GF-D8 (cell line): ENCODE data around the gene IQGAP3.

ENCODE experiments used
- DNase-seq: peaks from one replicate; lab custom pipeline; 2025; lab: John Stamatoyannopoulos, UW

The IQGAP3 gene

GRCh38 chr1:156539818-156540355, 32.5 kb downstream of the IQGAP3 start:
- no peak for DNase-seq

- DNase-seq = no peak
Observed at GRCh38 chr1:156538711-156539440, 33.5 kb downstream of the IQGAP3 start.

DNA sequence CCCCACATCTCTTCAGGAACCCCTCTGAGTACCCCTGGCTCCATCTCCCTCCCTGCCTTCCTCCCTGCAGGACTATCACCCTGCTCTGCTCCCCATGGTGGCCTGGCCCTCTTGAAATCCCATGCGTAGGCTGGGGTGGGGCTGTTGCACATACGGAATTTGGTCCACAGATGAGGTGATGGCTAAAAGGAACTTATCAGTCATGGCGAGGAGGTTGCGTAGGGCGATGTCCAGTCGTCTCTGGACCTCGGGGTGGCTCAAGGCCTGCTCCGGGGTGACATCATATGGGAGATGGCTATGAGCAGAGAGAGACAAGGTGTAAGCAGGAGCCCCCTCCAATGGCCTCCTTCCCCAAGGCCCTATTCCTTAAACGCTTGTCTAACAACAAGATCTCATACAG, 35.3 kb downstream of the IQGAP3 start:
- DNase-seq = no peak

GRCh38 chr1:156534424-156535060, 37.8 kb downstream of the IQGAP3 start:
- no peak for DNase-seq

DNA sequence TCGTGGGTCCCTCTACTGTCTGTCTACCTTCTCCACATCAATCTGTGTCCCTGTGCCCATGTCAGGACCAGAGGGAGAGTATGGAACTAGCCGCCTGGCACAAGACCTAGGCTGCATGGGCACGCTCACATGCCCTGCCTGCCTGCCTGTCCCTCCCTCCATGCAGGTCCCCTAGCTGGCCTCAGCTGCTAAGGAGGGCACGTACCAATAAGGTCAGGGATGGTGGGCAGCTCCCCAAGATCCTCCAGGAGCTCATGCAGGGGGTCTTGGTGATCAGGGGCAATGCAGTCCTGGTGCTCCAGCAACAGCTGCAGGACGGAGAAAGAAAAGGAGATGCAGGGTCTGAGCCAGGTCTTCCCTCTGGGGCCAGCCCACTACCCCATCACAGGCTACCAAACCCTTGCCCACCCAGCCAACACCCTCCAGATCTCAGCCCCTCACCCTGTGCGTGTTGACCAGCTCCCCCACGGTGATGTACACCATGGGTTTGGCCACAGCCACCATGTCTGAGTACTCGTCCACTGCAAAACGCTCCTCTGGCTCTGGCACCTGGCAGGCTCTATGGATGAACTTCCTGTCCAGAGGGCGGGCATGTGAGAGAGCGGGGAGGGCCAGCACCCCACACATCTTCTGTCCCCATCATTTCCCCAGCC, 38.7 kb downstream of the IQGAP3 start:
- no peak for DNase-seq

GRCh38 chr1:156532374-156532773, 40.0 kb downstream of the IQGAP3 start:
- no peak for DNase-seq

GRCh38 chr1:156530006-156530405, 42.4 kb downstream of the IQGAP3 start:
- DNase-seq = no peak

DNA sequence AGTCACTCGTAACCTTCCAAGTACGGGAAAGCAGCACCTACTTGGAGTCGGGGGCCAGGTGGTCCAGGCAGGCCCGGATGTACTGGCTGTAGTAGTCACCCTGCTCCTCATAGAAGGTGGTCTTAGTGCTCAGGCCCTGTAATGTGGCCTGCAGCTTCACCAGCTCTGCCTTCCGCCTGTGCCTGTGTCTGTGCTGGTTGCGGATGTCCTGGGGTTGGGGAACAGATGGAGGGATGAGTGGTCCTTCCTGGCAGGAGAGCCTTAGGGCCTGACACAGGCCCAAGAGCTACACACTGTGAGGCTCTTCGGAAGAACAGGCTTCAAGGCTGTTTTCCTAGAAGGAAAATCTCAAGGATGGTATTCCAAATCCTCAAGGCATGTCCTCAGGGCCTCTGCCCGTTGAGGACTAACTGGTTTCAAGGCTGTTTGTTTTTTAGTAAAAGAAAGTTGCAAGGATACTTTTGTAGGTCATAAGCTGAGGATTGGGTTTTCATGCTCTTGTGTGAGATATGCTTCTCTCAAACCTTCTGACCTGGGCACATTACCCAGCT, 43.4 kb downstream of the IQGAP3 start:
- no peak for DNase-seq

GRCh38 chr1:156528231-156528630, 44.1 kb downstream of the IQGAP3 start:
- DNase-seq = no peak

DNA sequence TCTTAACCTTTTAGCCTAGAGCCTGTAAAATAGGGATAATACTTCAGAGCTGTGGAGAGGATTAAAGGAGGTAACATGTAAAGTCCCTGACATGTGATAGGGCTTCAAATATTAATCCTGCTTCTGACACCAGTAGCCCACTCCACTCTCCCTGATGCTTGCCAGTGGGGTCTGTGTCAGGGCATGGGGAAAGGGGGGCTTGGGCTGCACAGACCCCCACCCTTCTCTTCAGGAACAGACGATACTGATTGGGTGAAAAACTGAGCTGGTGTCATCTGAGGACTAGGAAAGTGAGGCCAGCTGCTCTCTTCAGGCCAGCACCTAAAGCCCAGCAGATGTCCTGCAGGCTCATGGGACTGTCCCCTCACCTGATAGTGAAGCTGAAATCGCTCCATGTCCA, 44.8 kb downstream of the IQGAP3 start:
- no peak for DNase-seq

DNA sequence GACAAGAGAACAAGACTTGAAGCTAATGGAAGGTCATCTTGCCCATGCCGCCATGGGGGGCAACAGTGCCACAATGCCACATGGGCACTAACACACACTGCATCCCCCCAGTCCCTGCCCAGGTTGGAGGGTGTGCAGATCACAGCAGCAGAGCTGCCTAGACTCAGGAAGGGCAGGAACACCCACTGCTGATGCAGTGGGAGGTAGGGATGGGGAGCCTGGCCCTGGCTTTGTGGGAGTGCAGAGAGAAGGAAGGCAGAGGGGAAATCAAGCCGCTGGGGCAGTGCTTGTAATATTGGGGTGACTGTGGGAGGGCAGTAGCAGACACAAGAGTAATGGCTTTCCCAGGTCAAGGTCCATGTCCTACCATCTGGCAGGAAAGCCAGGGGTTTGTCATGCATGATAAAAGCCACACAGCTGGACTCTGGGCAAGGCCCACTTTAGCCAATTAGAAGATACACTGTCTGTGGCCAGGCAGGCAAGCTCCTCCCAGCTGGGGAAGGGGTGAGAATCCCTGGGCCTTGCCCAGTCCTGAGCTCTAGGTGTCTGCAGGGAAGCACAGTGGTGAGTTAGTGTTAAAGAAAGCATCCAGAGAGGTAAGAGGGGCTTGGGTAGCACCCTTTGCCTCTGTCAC, 46.4 kb downstream of the IQGAP3 start:
- no peak for DNase-seq

DNA sequence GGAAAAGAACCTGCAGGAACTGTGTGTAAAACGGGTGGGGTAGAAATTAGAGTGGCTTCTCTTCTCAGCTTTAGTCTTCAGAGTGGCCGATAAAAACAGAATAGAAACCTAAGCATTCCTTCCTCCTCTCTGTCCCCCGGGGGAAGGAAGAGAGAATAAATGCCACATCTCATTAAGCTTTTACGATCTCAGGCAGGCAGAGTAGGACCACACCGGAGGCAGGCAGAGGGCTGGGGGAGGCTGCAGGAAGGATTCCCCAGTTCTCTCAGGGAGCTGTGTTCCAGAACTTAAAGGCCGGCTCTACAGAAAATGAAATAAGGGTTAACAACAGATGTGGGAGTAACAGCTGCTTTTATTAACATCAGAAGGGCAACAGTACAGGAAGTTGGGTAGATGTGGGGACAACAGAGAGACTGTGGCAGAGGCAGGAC, 47.3 kb downstream of the IQGAP3 start:
- no peak for DNase-seq

GRCh38 chr1:156524481-156524869, 47.9 kb downstream of the IQGAP3 start:
- peak; percentile 83 for DNase-seq

- DNase-seq = peak; percentile 83
Observed at GRCh38 chr1:156523801-156524480, 48.4 kb downstream of the IQGAP3 start.

GRCh38 chr1:156522443-156522970, 49.9 kb downstream of the IQGAP3 start:
- no peak for DNase-seq

DNA sequence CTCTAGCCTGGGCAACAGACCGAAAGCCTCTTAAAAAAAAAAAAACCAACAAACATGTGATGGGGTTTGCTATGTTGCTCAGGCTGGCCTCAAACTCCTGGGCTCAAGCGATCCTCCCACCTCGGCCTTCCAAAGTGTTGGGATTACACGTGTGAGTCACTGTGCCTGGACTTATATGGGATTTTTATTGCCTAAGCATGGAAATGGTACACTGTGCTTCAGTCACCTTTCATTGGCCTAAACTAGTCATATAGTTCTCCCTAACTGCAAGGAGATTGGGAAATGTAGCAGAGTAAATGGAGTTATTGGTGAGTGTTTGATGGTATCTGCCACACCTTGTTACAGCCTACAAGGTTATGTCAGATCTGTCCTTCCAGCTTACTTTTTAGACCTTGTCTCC, 54.6 kb downstream of the IQGAP3 start:
- DNase-seq = no peak

DNA sequence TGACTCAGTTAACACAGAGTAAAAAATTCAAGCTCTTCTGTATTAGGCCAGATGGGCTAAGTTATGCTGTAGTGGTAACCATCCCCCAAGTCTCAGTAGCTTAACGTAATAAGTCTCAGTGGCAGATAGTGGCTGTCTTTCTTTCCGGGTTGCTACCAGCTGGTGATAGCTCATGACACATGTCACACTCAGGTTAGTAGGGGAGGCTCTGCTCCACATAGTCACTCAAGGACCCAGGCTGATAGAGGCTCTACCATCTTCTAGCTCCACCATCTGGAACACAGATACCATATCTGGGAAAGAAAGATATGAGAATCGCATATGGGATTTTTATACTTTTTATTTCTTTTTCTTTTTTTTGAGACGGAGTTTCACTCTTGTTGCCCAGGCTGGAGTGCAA, 55.5 kb downstream of the IQGAP3 start:
- DNase-seq = no peak

GRCh38 chr1:156515956-156516355, 56.4 kb downstream of the IQGAP3 start:
- DNase-seq = no peak

DNA sequence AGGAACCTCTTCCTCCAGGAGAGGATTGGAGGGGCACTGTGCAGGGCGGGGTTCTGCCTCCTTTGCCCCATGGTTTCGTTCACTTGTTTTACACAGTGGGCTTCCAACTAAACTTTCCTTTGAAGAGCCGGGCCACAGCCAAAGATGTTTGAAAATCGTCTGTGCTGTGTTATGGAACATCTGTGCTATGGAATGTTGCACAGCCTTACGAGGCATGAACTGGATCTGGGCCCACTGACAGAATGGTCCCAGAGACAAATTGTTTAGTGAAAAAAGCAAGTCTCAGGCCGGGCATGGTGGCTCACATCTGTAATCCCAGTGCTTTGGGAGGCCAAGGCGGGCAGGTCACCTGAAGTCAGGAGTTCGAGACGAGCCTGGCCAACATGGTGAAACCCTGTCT, 59.2 kb downstream of the IQGAP3 start:
- no peak for DNase-seq

- DNase-seq = no peak
Observed at GRCh38 chr1:156511644-156512043, 60.7 kb downstream of the IQGAP3 start.

- no peak for DNase-seq
Observed at GRCh38 chr1:156510709-156511108, 61.7 kb downstream of the IQGAP3 start.
